ENCODE results near the gene GTF3C2.

The GTF3C2 gene

GRCh38 chr2:27291865-27292264 lies 64.7 kb downstream of the GTF3C2 start:
- DNase-seq = no peak

GRCh38 chr2:27290549-27290948 lies 66.0 kb downstream of the GTF3C2 start:
- no peak for DNase-seq

- no peak for DNase-seq
Observed at GRCh38 chr2:27288610-27289009, 68.0 kb downstream of the GTF3C2 start.

GRCh38 chr2:27285481-27285880 lies 71.1 kb downstream of the GTF3C2 start:
- no peak for DNase-seq

GRCh38 chr2:27284996-27285395 lies 71.6 kb downstream of the GTF3C2 start:
- no peak for DNase-seq

- DNase-seq = no peak
Observed at GRCh38 chr2:27282892-27283291, 73.7 kb downstream of the GTF3C2 start.

- no peak for DNase-seq
Observed at GRCh38 chr2:27281855-27282559, 74.6 kb downstream of the GTF3C2 start, which contains the start of gene TRIM54. TRIM54 (plus strand) TSS chr2:27282429; CDS start chr2:27282732, 303 bp downstream.

- no peak for DNase-seq
Observed at GRCh38 chr2:27281442-27281841, 75.1 kb downstream of the GTF3C2 start.

GRCh38 chr2:27280826-27281225 lies 75.7 kb downstream of the GTF3C2 start:
- no peak for DNase-seq

- DNase-seq = no peak
Observed at GRCh38 chr2:27278010-27278409, 78.6 kb downstream of the GTF3C2 start.

Data from activated gamma-delta T cell treated with Interleukin-2 at 50 U/mL for 16 hours (primary cell).